ENCODE results near the gene CEP57.
A peak's percentile ranks its signal among the peaks of the same experiment; 100 is the strongest.

CEP57 gene

DNA sequence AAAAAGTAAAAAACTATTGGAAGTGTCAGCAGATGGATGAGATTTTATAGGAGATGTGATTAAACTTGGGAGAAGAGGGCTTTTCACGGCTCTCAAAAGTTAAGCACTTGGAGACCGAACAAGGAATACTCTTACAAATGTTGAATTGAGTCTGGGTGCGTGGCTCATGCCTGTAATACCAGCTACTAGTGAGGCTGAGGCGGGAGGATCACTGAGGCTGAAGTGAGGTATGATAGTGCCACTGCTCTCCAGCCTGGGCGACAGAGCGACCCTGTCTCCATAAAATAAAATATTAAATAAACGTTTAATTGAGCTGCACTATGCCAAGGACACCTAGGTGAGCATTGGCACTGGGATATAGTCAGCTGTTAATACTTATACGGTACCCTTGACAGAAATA is 1.9 kb downstream of the CEP57 start:
- peaks cover 29% of the 10 kb centered on the region for H4K20me1 ChIP-seq (ENCODE audit: insufficient read depth, low read length)
- TF ChIP-seq EZH2phosphoT487 (IDR thresholded peaks at IDR 0.05; ENCODE audit: low read depth) (no peak), CTCF (IDR thresholded peaks at IDR 0.05; ENCODE audit: low read depth, low read length) (no peak)

DNA sequence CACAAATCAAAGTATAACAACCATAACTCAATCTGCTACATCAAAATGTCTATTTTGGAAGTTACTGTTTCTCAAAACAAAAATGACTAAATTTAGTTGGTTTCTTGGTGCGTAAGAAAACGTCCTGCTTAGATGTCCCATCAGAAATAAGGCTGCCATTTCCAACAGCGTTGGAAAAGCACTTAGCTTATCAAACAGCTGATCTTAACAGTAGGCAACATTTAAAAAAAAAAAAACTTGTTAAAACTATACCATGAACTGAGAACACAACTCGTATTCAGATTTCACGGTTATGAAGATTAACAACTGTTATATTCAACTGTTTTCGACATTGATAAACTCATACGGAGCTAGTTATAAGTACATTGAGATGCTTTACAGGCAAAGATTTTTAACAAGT is 2.4 kb downstream of the CEP57 start:
- Histone ChIP-seq H3K79me2 (ENCODE audit: low read length) (peaks cover 81% of the 10 kb centered on the region), H3K9ac (ENCODE audit: low read length) (no peak overlapping the region), H3K4me2 (ENCODE audit: low read length) (no peak overlapping the region), H3K4me3 (ENCODE audit: low read length) (no peak overlapping the region), H3K27ac (ENCODE audit: low read length) (no peak overlapping the region), H2AFZ (ENCODE audit: low read depth, low read length) (no peak overlapping the region), H3K9me3 (ENCODE audit: insufficient read depth, low read length) (no peaks in the 10 kb centered on the region), H4K20me1 (ENCODE audit: insufficient read depth, low read length) (peaks cover 29% of the 10 kb centered on the region), H3K27me3 (ENCODE audit: low read depth, low read length) (no peaks in the 10 kb centered on the region), H3K4me1 (ENCODE audit: low read length) (peaks cover 17% of the 10 kb centered on the region), H3K36me3 (replicated peaks; ENCODE audit: low read depth, low read length) (no peaks in the 10 kb centered on the region)
- no peak for TF ChIP-seq EZH2phosphoT487 (IDR thresholded peaks at IDR 0.05; ENCODE audit: low read depth)
- no peak for TF ChIP-seq CTCF (IDR thresholded peaks at IDR 0.05; ENCODE audit: low read depth, low read length)

More for the DNA sequence above, 1.9 kb downstream of the CEP57 start:
- Histone ChIP-seq H3K27me3 (ENCODE audit: low read depth, low read length) (no peaks in the 10 kb centered on the region), H3K9me3 (ENCODE audit: insufficient read depth, low read length) (no peaks in the 10 kb centered on the region), H3K36me3 (replicated peaks; ENCODE audit: low read depth, low read length) (no peaks in the 10 kb centered on the region), H3K4me2 (ENCODE audit: low read length) (peak overlapping the region; percentile 94), H3K9ac (ENCODE audit: low read length) (no peak overlapping the region), H3K27ac (ENCODE audit: low read length) (no peak overlapping the region), H3K79me2 (ENCODE audit: low read length) (peaks cover 82% of the 10 kb centered on the region), H3K4me3 (ENCODE audit: low read length) (no peak overlapping the region), H3K4me1 (ENCODE audit: low read length) (peaks cover 17% of the 10 kb centered on the region), H2AFZ (ENCODE audit: low read depth, low read length) (no peak overlapping the region)

GRCh38 chr11:95793116-95793515 is 2.8 kb downstream of the CEP57 start:
- peaks cover 13% of the 10 kb centered on the region for H3K4me1 ChIP-seq (ENCODE audit: low read length)
- no peak overlapping the region for H2AFZ ChIP-seq (ENCODE audit: low read depth, low read length)
- TF ChIP-seq EZH2phosphoT487 (IDR thresholded peaks at IDR 0.05; ENCODE audit: low read depth) (no peak), CTCF (IDR thresholded peaks at IDR 0.05; ENCODE audit: low read depth, low read length) (no peak)
- no peaks in the 10 kb centered on the region for H3K36me3 ChIP-seq (replicated peaks; ENCODE audit: low read depth, low read length)
- peaks cover 29% of the 10 kb centered on the region for H4K20me1 ChIP-seq (ENCODE audit: insufficient read depth, low read length)
- no peak overlapping the region for H3K9ac ChIP-seq (ENCODE audit: low read length)
- H3K27me3 ChIP-seq (ENCODE audit: low read depth, low read length): no peaks in the 10 kb centered on the region
- H3K9me3 ChIP-seq (ENCODE audit: insufficient read depth, low read length): no peaks in the 10 kb centered on the region
- no peak overlapping the region for H3K4me2 ChIP-seq (ENCODE audit: low read length)
- no peak overlapping the region for H3K4me3 ChIP-seq (ENCODE audit: low read length)
- no peak overlapping the region for H3K27ac ChIP-seq (ENCODE audit: low read length)
- peaks cover 77% of the 10 kb centered on the region for H3K79me2 ChIP-seq (ENCODE audit: low read length)

DNA sequence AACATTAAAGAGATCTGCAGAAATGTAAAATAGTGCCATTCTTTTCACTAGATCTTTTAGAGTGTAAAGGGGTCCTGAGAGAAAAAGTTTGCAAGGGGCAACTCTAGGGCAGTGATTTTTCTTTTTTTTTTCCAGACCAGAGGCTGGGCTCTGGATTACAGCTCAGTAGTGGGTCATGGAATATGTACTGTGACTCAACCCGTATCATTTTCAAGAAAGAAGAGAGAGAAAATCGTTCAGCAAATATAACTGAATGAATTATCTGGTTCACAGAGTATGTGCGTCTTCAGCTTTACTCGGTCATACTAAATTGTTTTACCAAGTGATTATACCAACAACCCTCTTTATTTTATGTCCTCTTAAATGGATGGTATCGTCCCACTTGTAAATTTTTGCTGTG is 3.8 kb downstream of the CEP57 start:
- H3K9ac ChIP-seq (ENCODE audit: low read length): no peak overlapping the region
- no peak overlapping the region for H3K4me3 ChIP-seq (ENCODE audit: low read length)
- H3K79me2 ChIP-seq (ENCODE audit: low read length): peaks cover 67% of the 10 kb centered on the region
- no peak overlapping the region for H3K4me2 ChIP-seq (ENCODE audit: low read length)
- H3K27me3 ChIP-seq (ENCODE audit: low read depth, low read length): no peaks in the 10 kb centered on the region
- H3K27ac ChIP-seq (ENCODE audit: low read length): no peak overlapping the region
- H3K36me3 ChIP-seq (replicated peaks; ENCODE audit: low read depth, low read length): peaks cover under 1% of the 10 kb centered on the region
- H3K4me1 ChIP-seq (ENCODE audit: low read length): peaks cover 9% of the 10 kb centered on the region
- TF ChIP-seq CTCF (IDR thresholded peaks at IDR 0.05; ENCODE audit: low read depth, low read length): no peak
- no peak for TF ChIP-seq EZH2phosphoT487 (IDR thresholded peaks at IDR 0.05; ENCODE audit: low read depth)
- H2AFZ ChIP-seq (ENCODE audit: low read depth, low read length): no peak overlapping the region
- H3K9me3 ChIP-seq (ENCODE audit: insufficient read depth, low read length): no peaks in the 10 kb centered on the region
- H4K20me1 ChIP-seq (ENCODE audit: insufficient read depth, low read length): peaks cover 29% of the 10 kb centered on the region

Data from OCI-LY3 (cell line).